Esophagus squamous epithelium (tissue), 4 donors: ENCODE measurements around the gene LRP1B.

Source experiments
- CTCF ChIP-seq, 6 experiments: fragments of 450-650 bp in 4 of 6; fragments of 200-600 bp in 2 of 6; sonication (generic) in 2 of 6; IDR thresholded peaks; one replicate each; pipeline ENCODE4 v1.5.1; 2016 to 2019; ENCODE audit warnings: antibody characterized with exemption in 6 of 6, mild to moderate bottlenecking in 4 of 6, moderate library complexity in 4 of 6
- POLR2A ChIP-seq, 4 donors: fragments of 450-650 bp; IDR thresholded peaks; one replicate each; pipeline ENCODE4 v1.6.1; 2017; ENCODE audit warnings: antibody characterized with exemption in 4 of 4, mild to moderate bottlenecking in 4 of 4, moderate library complexity in 3 of 4

DNA sequence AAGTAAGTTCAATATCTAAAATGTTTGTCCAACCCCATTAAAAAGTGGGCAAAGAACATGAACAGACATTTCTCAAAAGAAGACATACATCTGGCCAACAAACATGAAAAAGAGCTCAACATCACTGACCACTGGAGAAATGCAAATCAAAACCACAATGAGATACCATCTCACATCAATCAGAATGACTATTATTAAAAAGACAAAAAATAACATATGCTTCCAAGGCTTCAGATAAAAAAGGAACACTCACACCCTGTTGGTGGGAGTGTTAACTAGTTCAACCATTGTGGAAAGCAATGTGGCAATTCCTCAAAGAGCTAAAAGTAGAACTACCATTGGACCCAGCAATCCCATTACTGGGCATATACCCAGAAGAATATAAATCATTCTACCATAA, 931.1 kb downstream of the LRP1B start:
- TF ChIP-seq POLR2A (IDR thresholded peaks at IDR 0.05), result no peak
- TF ChIP-seq CTCF (IDR thresholded peaks at IDR 0.05), result no peak
